Astrocyte (in vitro differentiated cells and primary cell): Measurements from ENCODE around the gene SELE. TPM values are rescaled to one million over a fixed set of nuclear protein-coding genes. Genes with fewer than 3 reads are reported as not detected.

Experiments used
- DNase-seq: peaks from one replicate; pipeline ENCODE4 v3.0.0-alpha.2; 2010; ENCODE audit warnings: low read depth
- FAIRE-seq: peaks from 2 replicates; lab custom pipeline; 2011; peaks lifted over from hg19 to GRCh38; lab: Jason Lieb, UNC
- H2AFZ ChIP-seq: 2 replicates; pipeline ENCODE4 v1.6.0; 2012; ENCODE audit warnings: low read depth, low read length, inconsistent platforms
- H3K27ac ChIP-seq: 2 replicates; pipeline ENCODE4 v1.5.1; 2011; ENCODE audit warnings: low read depth, low read length, inconsistent platforms
- H3K27me3 ChIP-seq: 2 replicates; pipeline ENCODE4 v1.6.0; 2011; ENCODE audit warnings: low read length, inconsistent platforms; ENCODE audit not compliant: insufficient read depth
- H3K36me3 ChIP-seq: 2 replicates; pipeline ENCODE4 v1.5.1; 2011; ENCODE audit warnings: low read length, inconsistent platforms; ENCODE audit not compliant: insufficient read depth
- H3K4me1 ChIP-seq: 2 replicates; pipeline ENCODE4 v1.5.1; 2011; ENCODE audit warnings: low read length, inconsistent platforms; ENCODE audit not compliant: insufficient read depth
- H3K4me2 ChIP-seq: 2 replicates; pipeline ENCODE4 v1.6.0; 2012; ENCODE audit warnings: low read length, inconsistent platforms
- H3K4me3 ChIP-seq: 2 replicates; pipeline ENCODE4 v1.5.1; 2011; ENCODE audit warnings: low read depth, mild to moderate bottlenecking, low read length, inconsistent platforms; ENCODE audit not compliant: insufficient read depth
- H3K79me2 ChIP-seq: 2 replicates; pipeline ENCODE4 v1.6.0; 2012; ENCODE audit warnings: mild to moderate bottlenecking, low read length, inconsistent platforms; ENCODE audit not compliant: insufficient read depth
- H3K9ac ChIP-seq: 2 replicates; pipeline ENCODE4 v1.6.0; 2012; ENCODE audit warnings: mild to moderate bottlenecking, low read length, inconsistent platforms
- H3K9me3 ChIP-seq: 2 replicates; pipeline ENCODE4 v1.5.1; 2012; ENCODE audit warnings: low read depth, mild to moderate bottlenecking, low read length, inconsistent platforms; ENCODE audit not compliant: insufficient read depth
- H4K20me1 ChIP-seq: 2 replicates; pipeline ENCODE4 v1.6.0; 2012; ENCODE audit warnings: low read length, inconsistent platforms; ENCODE audit not compliant: insufficient read depth
- H3K27ac Mint-ChIP-seq: one replicate; pipeline ENCODE4 v1.8.0; 2021; ENCODE audit warnings: mild to moderate bottlenecking, mixed read lengths; ENCODE audit not compliant: unreplicated experiment
- H3K27me3 Mint-ChIP-seq: one replicate; pipeline ENCODE4 v1.8.0; 2021; ENCODE audit warnings: low read depth, mixed read lengths; ENCODE audit not compliant: unreplicated experiment
- H3K36me3 Mint-ChIP-seq: one replicate; pipeline ENCODE4 v1.8.0; 2021; ENCODE audit warnings: low read depth, mixed read lengths; ENCODE audit not compliant: unreplicated experiment
- H3K4me1 Mint-ChIP-seq: one replicate; pipeline ENCODE4 v1.8.0; 2021; ENCODE audit warnings: low read depth, mixed read lengths; ENCODE audit not compliant: unreplicated experiment
- H3K4me3 Mint-ChIP-seq: one replicate; pipeline ENCODE4 v1.8.0; 2021; ENCODE audit warnings: mild to moderate bottlenecking, moderate library complexity, mixed read lengths; ENCODE audit not compliant: unreplicated experiment
- H3K9me3 Mint-ChIP-seq: one replicate; pipeline ENCODE4 v1.8.0; 2021; ENCODE audit warnings: mild to moderate bottlenecking, mixed read lengths; ENCODE audit not compliant: unreplicated experiment
- EZH2 ChIP-seq: IDR thresholded peaks from 2 replicates; pipeline ENCODE4 v1.6.1; 2012; ENCODE audit warnings: mild to moderate bottlenecking, low read length, inconsistent platforms; ENCODE audit not compliant: insufficient read depth
- total RNA-seq: library from RNA; stranded (reverse); gene quantifications from 2 replicates; pipeline ENCODE4 v1.2.1, GENCODE V29; 2021
- TF ChIP-seq, protein P1 (sequence below): IDR thresholded peaks from 2 replicates; pipeline ENCODE4 v1.5.1; 2011; ENCODE audit warnings: low read depth, mild to moderate bottlenecking, inconsistent platforms, low read length, moderate library complexity; ENCODE audit not compliant: insufficient read depth

Gene SELE
- total RNA-seq, 1 donor from 2014 or later, result not detected

DNA sequence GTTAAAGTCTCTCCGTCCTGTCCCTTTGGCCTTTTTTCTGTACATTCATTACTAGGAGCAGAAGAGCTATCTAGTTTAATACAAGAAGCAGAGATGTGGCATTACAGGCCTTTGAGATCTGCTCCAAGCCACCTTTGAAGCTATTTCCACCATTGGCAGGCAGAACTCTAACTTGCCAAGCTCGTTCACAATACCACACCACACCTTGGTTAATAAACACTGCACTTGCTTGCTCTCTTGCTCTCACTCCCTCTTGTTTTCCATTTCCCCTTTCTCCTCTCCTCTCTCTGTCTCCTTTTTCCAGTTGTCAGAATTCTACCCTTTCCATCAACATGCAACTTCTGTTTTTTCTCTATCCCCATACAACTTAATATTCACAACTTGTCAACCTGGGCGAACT, 7.0 kb downstream of the SELE start:
- no peak for DNase-seq
- no peaks in the 10 kb centered on the region for H3K4me1 Mint-ChIP-seq
- no peak overlapping the region for H3K4me3 Mint-ChIP-seq
- Histone ChIP-seq H3K4me2 (no peak overlapping the region), H4K20me1 (no peaks in the 10 kb centered on the region), H3K4me3 (no peak overlapping the region), H3K27ac (no peak overlapping the region), H3K27me3 (peaks cover 8% of the 10 kb centered on the region), H3K4me1 (no peaks in the 10 kb centered on the region), H3K36me3 (no peaks in the 10 kb centered on the region), H3K9me3 (no peaks in the 10 kb centered on the region), H3K9ac (no peak overlapping the region), H3K79me2 (no peaks in the 10 kb centered on the region), H2AFZ (no peak overlapping the region)
- TF ChIP-seq, protein P1, sequence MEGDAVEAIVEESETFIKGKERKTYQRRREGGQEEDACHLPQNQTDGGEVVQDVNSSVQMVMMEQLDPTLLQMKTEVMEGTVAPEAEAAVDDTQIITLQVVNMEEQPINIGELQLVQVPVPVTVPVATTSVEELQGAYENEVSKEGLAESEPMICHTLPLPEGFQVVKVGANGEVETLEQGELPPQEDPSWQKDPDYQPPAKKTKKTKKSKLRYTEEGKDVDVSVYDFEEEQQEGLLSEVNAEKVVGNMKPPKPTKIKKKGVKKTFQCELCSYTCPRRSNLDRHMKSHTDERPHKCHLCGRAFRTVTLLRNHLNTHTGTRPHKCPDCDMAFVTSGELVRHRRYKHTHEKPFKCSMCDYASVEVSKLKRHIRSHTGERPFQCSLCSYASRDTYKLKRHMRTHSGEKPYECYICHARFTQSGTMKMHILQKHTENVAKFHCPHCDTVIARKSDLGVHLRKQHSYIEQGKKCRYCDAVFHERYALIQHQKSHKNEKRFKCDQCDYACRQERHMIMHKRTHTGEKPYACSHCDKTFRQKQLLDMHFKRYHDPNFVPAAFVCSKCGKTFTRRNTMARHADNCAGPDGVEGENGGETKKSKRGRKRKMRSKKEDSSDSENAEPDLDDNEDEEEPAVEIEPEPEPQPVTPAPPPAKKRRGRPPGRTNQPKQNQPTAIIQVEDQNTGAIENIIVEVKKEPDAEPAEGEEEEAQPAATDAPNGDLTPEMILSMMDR, result no peak
- no peak for TF ChIP-seq EZH2
- H3K36me3 Mint-ChIP-seq, result no peaks in the 10 kb centered on the region
- peaks cover 7% of the 10 kb centered on the region for H3K27me3 Mint-ChIP-seq
- H3K27ac Mint-ChIP-seq, result no peak overlapping the region
- no peaks in the 10 kb centered on the region for H3K9me3 Mint-ChIP-seq
- FAIRE-seq, result no peak

DNA sequence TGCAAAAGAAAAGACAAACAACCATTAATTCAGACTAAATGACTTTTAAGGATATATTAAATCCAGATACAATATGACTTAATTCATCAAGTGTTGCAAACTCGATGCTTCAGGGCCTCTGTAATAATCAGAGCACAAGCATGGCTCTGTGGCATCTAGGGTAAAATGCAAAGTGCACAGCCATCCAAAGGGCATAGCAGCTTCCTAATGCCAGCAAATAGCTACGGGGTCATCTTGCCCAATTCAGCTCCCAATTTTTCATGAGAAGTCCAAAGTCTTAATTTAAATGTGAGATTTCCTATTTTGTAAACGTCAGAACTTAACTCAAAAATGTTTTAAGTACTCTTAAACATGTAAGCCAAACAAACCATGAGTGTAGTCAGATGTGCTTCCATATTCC, 7.9 kb downstream of the SELE start:
- no peak overlapping the region for H2AFZ ChIP-seq
- no peaks in the 10 kb centered on the region for H3K4me1 ChIP-seq
- no peak overlapping the region for H3K4me2 ChIP-seq
- Mint-ChIP-seq H3K27ac (no peak overlapping the region), H3K4me1 (no peaks in the 10 kb centered on the region), H3K36me3 (no peaks in the 10 kb centered on the region), H3K4me3 (no peak overlapping the region), H3K27me3 (peaks cover 4% of the 10 kb centered on the region), H3K9me3 (no peaks in the 10 kb centered on the region)
- no peak for TF ChIP-seq EZH2
- TF ChIP-seq, protein P1, result no peak
- no peak overlapping the region for H3K9ac ChIP-seq
- H3K36me3 ChIP-seq, result no peaks in the 10 kb centered on the region
- no peak overlapping the region for H3K27ac ChIP-seq
- no peak for DNase-seq
- H3K9me3 ChIP-seq, result no peaks in the 10 kb centered on the region
- no peak for FAIRE-seq
- no peaks in the 10 kb centered on the region for H3K79me2 ChIP-seq
- H4K20me1 ChIP-seq, result no peaks in the 10 kb centered on the region
- no peak overlapping the region for H3K4me3 ChIP-seq
- H3K27me3 ChIP-seq, result peaks cover 8% of the 10 kb centered on the region

DNA sequence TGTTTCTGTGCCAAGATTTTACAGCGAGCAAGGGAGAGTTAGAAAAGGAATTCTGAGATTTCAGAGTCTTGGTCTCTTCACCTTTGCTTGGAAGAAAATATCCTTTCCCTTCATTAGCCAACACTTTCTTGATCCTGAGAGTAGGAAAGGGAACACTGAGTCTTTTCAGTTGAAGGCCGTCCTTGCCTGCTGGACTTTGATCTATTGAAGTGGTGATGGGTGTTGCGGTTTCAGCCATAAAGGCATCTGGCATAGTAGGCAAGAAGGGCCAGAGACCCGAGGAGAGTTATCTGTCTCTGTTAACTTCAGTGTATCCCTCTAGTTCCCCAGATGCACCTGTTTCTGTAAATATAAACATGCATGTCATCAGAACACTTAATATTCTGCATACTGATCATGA, 9.7 kb downstream of the SELE start:
- Histone ChIP-seq H3K4me3 (no peak overlapping the region), H3K79me2 (no peaks in the 10 kb centered on the region), H3K36me3 (no peaks in the 10 kb centered on the region), H3K4me1 (no peaks in the 10 kb centered on the region), H3K27ac (no peak overlapping the region), H3K4me2 (no peak overlapping the region), H3K9me3 (no peaks in the 10 kb centered on the region), H2AFZ (no peak overlapping the region), H3K9ac (no peak overlapping the region), H3K27me3 (peaks cover 4% of the 10 kb centered on the region), H4K20me1 (no peaks in the 10 kb centered on the region)
- FAIRE-seq (no peak), DNase-seq (no peak)
- Mint-ChIP-seq H3K27ac (no peak overlapping the region), H3K27me3 (peaks cover 2% of the 10 kb centered on the region), H3K36me3 (no peaks in the 10 kb centered on the region), H3K4me1 (no peaks in the 10 kb centered on the region), H3K9me3 (no peaks in the 10 kb centered on the region), H3K4me3 (no peak overlapping the region)
- TF ChIP-seq EZH2, result no peak
- TF ChIP-seq, protein P1, result no peak
